Tibial artery (tissue), 4 donors: ENCODE measurements around the gene LYST.
"Not testable (repeated sequence)": the region's sequence is repeated elsewhere in the genome, so short reads cannot be mapped to it uniquely, and the experiment has no call there.

Experiments
- DNase-seq, 2 donors: peaks; one replicate each; pipeline ENCODE4 v3.0.0-alpha.2; 2019
- H3K27ac ChIP-seq, 2 donors: fragments of 200-600 bp; sonication (generic) in 1 of 2; 1 replicate in 1 of 2; 2 replicates in 1 of 2; pipeline ENCODE4 v1.5.1; 2018 to 2019; ENCODE audit warnings: mild to moderate bottlenecking in 1 of 2
- H3K27me3 ChIP-seq, 2 donors: fragments of 200-600 bp; sonication (generic) in 1 of 2; one replicate each; pipeline versions ENCODE4 v1.5.1 to v1.6.0; 2016 to 2019
- H3K36me3 ChIP-seq, 3 donors: fragments of 200-600 bp; sonication (generic) in 2 of 3; one replicate each; pipeline ENCODE4 v1.5.1; 2016 to 2019; ENCODE audit warnings: mild to moderate bottlenecking in 2 of 3
- H3K4me1 ChIP-seq, 4 donors: fragments of 200-600 bp; sonication (generic) in 2 of 4; 1 replicate in 3 of 4; 2 replicates in 1 of 4; pipeline ENCODE4 v1.5.1; 2016 to 2019
- H3K4me3 ChIP-seq, 2 donors: fragments of 200-600 bp; sonication (generic) in 1 of 2; 1 replicate in 1 of 2; 2 replicates in 1 of 2; pipeline ENCODE4 v1.5.1; 2018 to 2019; ENCODE audit warnings: mild to moderate bottlenecking in 2 of 2
- H3K9me3 ChIP-seq, 3 donors: fragments of 200-600 bp; sonication (generic) in 1 of 3; one replicate each; pipeline ENCODE4 v1.5.1; 2016 to 2019
- intact Hi-C: fragments of 100-400 bp; cut with DNase I; formaldehyde crosslinking; loops from one replicate; pipeline ENCODE4 v1.15.0; 2023; ENCODE audit warnings: low total_unique reads
- TF ChIP-seq, protein P1 (sequence below), 2 experiments: fragments of 200-600 bp in 1 of 2; fragments of 450-650 bp in 1 of 2; IDR thresholded peaks; one replicate each; pipeline ENCODE4 v1.5.1; 2017 to 2019; ENCODE audit warnings: antibody characterized with exemption in 2 of 2, mild to moderate bottlenecking in 1 of 2, moderate library complexity in 1 of 2

Gene LYST

DNA sequence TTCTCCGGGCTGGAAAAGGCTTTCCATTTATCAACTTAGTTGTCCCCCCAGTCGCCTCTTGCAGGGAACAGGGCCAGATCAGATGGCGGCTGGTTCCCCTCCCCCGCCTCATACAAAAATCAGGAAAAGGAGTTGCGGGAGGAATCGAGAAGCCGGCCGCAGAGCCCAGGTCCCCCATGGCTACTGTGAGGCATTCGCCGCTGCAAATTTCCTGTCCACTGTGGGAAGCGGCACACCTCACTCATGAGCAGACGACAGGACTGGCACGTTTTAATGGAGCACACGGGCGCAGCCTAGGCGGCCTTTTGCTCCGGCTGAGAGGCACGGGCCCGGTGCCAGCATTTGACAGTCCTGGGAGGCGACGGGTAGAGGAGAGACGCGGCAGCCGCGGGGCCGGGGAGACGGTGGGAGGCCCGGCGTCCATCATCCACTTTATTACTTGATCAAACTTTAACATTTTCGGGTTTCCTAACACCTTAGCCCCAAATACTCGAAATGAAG, 218.2 kb downstream of the LYST start:
- Histone ChIP-seq H3K27ac (no peak overlapping the region), H3K4me1 (peaks cover 0 to 32% (median 27%) of the 10 kb centered on the region in 4 donors), H3K36me3 (no peaks in the 10 kb centered on the region), H3K9me3 (no peaks in the 10 kb centered on the region), H3K4me3 (no peak overlapping the region), H3K27me3 (peaks cover 3 to 91% of the 10 kb centered on the region in 2 donors)
- intact Hi-C loops = loop anchor here (10.0 kb wide), 1 partner anchor 124 kb away; no protein-coding TSS in a partner anchor
- TF ChIP-seq, protein P1, sequence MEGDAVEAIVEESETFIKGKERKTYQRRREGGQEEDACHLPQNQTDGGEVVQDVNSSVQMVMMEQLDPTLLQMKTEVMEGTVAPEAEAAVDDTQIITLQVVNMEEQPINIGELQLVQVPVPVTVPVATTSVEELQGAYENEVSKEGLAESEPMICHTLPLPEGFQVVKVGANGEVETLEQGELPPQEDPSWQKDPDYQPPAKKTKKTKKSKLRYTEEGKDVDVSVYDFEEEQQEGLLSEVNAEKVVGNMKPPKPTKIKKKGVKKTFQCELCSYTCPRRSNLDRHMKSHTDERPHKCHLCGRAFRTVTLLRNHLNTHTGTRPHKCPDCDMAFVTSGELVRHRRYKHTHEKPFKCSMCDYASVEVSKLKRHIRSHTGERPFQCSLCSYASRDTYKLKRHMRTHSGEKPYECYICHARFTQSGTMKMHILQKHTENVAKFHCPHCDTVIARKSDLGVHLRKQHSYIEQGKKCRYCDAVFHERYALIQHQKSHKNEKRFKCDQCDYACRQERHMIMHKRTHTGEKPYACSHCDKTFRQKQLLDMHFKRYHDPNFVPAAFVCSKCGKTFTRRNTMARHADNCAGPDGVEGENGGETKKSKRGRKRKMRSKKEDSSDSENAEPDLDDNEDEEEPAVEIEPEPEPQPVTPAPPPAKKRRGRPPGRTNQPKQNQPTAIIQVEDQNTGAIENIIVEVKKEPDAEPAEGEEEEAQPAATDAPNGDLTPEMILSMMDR (IDR thresholded peaks at IDR 0.05) = no peak
- DNase-seq = no peak

DNA sequence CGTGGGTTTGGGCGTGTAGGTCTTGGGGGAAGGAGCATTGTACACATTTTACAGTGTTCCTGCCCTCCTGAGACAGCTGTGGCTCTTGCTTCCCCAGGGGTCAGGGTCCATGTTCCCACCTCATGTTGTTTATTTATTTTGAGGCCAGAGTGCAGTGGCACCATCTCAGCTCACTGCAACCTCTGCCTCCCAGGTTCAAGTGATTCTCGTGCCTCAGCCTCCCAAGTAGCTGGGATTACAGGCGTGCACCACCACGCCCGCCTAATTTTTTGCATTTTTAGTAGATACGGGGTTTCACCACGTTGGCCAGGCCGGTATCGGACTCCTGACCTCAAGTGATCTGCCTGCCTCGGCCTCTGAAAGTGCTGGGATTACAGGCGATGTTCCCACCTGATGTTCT, 219.2 kb downstream of the LYST start:
- Histone ChIP-seq H3K27me3 (peaks cover 3 to 93% of the 10 kb centered on the region in 2 donors), H3K4me1 (peaks cover 0 to 32% (median 27%) of the 10 kb centered on the region in 4 donors)
- not testable (repeated sequence) for H3K27ac ChIP-seq, H3K9me3 ChIP-seq, DNase-seq, H3K36me3 ChIP-seq, H3K4me3 ChIP-seq
- intact Hi-C loops = loop anchor here (10.0 kb wide), 1 partner anchor 123 kb away; no protein-coding TSS in a partner anchor

DNA sequence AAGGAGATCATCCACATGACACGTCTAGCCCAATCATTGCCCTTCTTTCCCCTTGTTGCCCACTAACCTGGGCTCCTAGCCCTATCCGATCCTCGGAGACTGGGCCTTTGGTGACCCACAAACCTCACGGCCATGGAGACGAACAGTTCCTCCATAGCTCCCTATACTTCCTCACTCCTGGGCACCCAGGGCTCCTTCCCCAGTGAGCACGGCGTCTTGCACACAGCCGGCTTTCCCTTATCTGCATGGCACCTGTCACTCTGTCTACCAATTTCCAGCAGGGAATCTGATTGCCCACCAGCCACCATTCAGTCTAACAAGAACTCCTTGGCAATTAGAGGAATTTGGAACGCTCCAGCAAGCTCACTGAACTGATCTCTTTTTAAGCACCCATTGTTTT, 220.2 kb downstream of the LYST start:
- TF ChIP-seq, protein P1 (IDR thresholded peaks at IDR 0.05) = no peak
- Histone ChIP-seq H3K4me3 (no peak overlapping the region), H3K27ac (no peak overlapping the region), H3K36me3 (no peaks in the 10 kb centered on the region), H3K9me3 (no peaks in the 10 kb centered on the region), H3K4me1 (peaks cover 0 to 32% (median 27%) of the 10 kb centered on the region in 4 donors), H3K27me3 (peaks cover 3 to 83% of the 10 kb centered on the region in 2 donors)
- intact Hi-C loops = loop anchor here (10.0 kb wide), 1 partner anchor 122 kb away; no protein-coding TSS in a partner anchor
- no peak for DNase-seq

DNA sequence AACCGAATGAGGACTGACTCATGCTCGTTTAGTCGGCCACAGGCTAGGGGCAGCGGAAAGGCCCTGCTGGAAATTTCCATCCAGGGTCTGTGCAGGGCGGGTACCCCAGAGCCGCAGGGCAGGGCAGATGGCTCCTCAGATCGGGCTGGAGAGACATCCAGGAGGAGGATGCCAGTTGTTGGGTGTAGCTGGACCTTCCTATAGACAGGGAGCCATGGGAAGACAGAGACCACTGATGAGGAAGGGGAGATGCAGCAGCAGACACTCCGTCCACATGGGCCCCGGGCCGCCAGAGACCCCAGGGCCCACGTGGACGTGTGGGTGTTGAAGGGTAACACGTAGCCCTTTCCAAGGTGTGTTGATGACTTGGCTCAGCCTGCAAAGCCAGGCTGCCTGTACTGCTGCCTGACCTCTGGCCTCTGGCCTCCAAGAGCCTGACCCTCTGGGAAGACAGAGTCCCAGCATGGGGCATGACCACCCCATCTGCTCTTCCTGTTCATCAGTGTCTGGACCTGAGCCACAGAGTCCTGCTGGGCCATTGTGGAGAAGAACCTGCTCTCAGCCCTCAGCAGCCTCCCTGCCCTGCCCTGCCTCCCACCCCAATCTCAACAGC, 221.9 kb downstream of the LYST start:
- intact Hi-C loops = loop anchor here (10.0 kb wide), 1 partner anchor 120 kb away; no protein-coding TSS in a partner anchor
- Histone ChIP-seq H3K27me3 (peaks cover 3 to 75% of the 10 kb centered on the region in 2 donors), H3K36me3 (no peaks in the 10 kb centered on the region), H3K4me3 (no peak overlapping the region), H3K27ac (no peak overlapping the region), H3K4me1 (peaks cover 0 to 16% (median 16%) of the 10 kb centered on the region in 4 donors), H3K9me3 (no peaks in the 10 kb centered on the region)
- TF ChIP-seq, protein P1 (IDR thresholded peaks at IDR 0.05) = no peak
- no peak for DNase-seq

DNA sequence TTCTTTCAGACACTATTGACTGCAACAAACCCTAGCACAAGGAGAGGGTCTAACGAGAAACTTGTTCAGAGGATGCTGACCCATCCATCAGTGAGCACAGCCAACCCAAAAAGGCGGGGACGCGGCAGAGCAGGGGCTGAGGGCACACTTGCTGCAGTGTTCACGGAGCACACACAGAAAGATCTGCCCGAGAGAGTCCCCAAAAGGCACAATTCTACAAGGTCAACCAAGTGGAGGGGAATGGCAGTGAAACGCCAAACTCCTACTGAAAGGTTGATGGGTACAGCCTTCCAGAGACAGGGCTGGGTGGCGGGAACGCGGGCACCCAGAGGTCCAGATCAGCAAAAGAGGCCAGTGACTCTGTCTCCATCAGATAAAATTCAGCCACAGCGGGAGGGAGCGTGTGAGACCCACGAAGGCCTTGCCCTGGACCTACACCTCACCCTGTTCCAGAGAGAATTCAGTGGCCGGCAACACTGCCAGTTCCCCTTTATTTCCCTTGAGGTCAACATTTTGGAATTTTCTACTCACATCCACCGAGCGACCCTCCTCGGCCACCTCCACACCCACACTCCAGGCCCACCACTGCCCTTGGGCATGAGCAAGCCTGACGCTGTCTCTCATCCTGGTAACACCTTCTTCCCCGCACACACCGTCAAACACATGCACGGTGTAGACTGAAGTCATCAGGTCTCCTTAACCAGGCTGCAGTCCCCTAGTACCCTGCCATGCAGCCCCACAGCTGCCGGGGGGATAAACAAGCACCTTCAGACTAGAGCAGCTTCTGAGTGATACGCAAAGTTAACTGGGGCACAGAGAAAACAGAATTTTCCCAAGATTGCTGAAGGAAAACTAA, 222.6 kb downstream of the LYST start:
- Histone ChIP-seq H3K27me3 (peaks cover 0 to 68% of the 10 kb centered on the region in 2 donors), H3K9me3 (no peaks in the 10 kb centered on the region), H3K27ac (no peak overlapping the region), H3K4me1 (peaks cover 0 to 10% (median 9%) of the 10 kb centered on the region in 4 donors), H3K36me3 (no peaks in the 10 kb centered on the region), H3K4me3 (no peak overlapping the region)
- no peak for DNase-seq
- TF ChIP-seq, protein P1 (IDR thresholded peaks at IDR 0.05) = no peak
- intact Hi-C loops = loop anchor here (10.0 kb wide), 1 partner anchor 119 kb away; no protein-coding TSS in a partner anchor
